Measurements from ENCODE around the gene DCAF11. TPM values are rescaled to one million over a fixed set of nuclear protein-coding genes. Genes with fewer than 3 reads are reported as not detected.
A peak's percentile ranks its signal among the peaks of the same experiment; 100 is the strongest.

Gene DCAF11
- total and polyA plus RNA-seq, 2 of the 13 experiments (the other 11 are each of a cell fraction or from before 2014, with no cell fraction given): 150 to 257 TPM

DNA sequence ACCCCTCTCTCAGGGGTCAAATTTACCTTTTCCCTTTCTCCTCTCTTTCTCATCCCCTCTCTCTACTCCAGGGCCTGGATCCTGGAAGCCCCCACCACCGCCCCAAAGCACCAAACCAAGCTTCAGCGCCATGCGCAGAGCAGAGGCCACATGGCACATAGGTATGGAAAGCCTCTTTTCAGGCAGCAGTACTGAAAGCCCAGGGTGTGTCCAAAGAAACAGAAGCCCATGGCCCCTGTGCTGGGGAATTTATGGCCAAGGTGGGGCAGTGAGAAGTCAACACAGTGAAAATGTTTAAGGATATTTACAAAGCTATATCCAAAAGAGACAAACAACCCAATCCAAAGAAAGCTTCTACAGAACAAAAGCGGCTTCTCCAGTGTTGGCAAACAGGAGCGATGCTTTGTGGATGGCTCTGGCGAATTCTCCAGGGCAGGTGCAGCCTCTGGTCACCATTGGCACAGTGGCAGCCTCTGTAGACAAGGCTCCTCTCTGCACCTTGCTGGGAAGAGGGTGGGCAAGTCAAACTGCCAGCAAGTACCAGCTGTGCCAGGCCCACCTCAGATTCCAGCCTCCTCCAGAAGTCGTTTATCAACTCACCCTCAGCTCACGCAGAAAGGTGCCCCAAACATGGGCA lies 48.0 kb upstream of the DCAF11 start (continued):
- no peak for TF ChIP-seq ZNF605 (CRISPR knock-in tag; IDR thresholded peaks at IDR 0.05)
- TF ChIP-seq, protein P1, sequence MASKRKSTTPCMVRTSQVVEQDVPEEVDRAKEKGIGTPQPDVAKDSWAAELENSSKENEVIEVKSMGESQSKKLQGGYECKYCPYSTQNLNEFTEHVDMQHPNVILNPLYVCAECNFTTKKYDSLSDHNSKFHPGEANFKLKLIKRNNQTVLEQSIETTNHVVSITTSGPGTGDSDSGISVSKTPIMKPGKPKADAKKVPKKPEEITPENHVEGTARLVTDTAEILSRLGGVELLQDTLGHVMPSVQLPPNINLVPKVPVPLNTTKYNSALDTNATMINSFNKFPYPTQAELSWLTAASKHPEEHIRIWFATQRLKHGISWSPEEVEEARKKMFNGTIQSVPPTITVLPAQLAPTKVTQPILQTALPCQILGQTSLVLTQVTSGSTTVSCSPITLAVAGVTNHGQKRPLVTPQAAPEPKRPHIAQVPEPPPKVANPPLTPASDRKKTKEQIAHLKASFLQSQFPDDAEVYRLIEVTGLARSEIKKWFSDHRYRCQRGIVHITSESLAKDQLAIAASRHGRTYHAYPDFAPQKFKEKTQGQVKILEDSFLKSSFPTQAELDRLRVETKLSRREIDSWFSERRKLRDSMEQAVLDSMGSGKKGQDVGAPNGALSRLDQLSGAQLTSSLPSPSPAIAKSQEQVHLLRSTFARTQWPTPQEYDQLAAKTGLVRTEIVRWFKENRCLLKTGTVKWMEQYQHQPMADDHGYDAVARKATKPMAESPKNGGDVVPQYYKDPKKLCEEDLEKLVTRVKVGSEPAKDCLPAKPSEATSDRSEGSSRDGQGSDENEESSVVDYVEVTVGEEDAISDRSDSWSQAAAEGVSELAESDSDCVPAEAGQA (IDR thresholded peaks at IDR 0.05; ENCODE audit: low read depth): 0 out of 2 replicates have a peak, but pooled peaks have one; percentile 25
- TF ChIP-seq, protein P1 (CRISPR knock-in tag; IDR thresholded peaks at IDR 0.05; ENCODE audit: borderline replicate concordance): no peak
- no peak for TF ChIP-seq HMG20B (CRISPR knock-in tag; conservative IDR thresholded peaks at IDR 0.05)
- TF ChIP-seq MAZ (IDR thresholded peaks at IDR 0.05; ENCODE audit: borderline replicate concordance, low read depth, low read length): no peak
- TF ChIP-seq MAZ (CRISPR knock-in tag; IDR thresholded peaks at IDR 0.05; ENCODE audit: low read depth): peak; percentile 21; the same call in 1 of the 2 replicates
- peak; percentile 11 for TF ChIP-seq ZNF883 (CRISPR knock-in tag; IDR thresholded peaks at IDR 0.05; ENCODE audit: not compliant biosample characterization)
- TF ChIP-seq, protein P2, sequence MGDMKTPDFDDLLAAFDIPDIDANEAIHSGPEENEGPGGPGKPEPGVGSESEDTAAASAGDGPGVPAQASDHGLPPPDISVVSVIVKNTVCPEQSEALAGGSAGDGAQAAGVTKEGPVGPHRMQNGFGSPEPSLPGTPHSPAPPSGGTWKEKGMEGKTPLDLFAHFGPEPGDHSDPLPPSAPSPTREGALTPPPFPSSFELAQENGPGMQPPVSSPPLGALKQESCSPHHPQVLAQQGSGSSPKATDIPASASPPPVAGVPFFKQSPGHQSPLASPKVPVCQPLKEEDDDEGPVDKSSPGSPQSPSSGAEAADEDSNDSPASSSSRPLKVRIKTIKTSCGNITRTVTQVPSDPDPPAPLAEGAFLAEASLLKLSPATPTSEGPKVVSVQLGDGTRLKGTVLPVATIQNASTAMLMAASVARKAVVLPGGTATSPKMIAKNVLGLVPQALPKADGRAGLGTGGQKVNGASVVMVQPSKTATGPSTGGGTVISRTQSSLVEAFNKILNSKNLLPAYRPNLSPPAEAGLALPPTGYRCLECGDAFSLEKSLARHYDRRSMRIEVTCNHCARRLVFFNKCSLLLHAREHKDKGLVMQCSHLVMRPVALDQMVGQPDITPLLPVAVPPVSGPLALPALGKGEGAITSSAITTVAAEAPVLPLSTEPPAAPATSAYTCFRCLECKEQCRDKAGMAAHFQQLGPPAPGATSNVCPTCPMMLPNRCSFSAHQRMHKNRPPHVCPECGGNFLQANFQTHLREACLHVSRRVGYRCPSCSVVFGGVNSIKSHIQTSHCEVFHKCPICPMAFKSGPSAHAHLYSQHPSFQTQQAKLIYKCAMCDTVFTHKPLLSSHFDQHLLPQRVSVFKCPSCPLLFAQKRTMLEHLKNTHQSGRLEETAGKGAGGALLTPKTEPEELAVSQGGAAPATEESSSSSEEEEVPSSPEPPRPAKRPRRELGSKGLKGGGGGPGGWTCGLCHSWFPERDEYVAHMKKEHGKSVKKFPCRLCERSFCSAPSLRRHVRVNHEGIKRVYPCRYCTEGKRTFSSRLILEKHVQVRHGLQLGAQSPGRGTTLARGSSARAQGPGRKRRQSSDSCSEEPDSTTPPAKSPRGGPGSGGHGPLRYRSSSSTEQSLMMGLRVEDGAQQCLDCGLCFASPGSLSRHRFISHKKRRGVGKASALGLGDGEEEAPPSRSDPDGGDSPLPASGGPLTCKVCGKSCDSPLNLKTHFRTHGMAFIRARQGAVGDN (CRISPR knock-in tag; IDR thresholded peaks at IDR 0.05): 0 out of 2 replicates have a peak, but pooled peaks have one; percentile 25
- TF ChIP-seq ZNF24 (IDR thresholded peaks at IDR 0.05): no peak
- TF ChIP-seq, protein P3, sequence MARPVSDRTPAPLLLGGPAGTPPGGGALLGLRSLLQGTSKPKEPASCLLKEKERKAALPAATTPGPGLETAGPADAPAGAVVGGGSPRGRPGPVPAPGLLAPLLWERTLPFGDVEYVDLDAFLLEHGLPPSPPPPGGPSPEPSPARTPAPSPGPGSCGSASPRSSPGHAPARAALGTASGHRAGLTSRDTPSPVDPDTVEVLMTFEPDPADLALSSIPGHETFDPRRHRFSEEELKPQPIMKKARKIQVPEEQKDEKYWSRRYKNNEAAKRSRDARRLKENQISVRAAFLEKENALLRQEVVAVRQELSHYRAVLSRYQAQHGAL (CRISPR knock-in tag; IDR thresholded peaks at IDR 0.05; ENCODE audit: not compliant biosample characterization): no peak
- no peak for TF ChIP-seq ZNF550 (CRISPR knock-in tag; IDR thresholded peaks at IDR 0.05; ENCODE audit: borderline replicate concordance)
- TF ChIP-seq, protein P4, sequence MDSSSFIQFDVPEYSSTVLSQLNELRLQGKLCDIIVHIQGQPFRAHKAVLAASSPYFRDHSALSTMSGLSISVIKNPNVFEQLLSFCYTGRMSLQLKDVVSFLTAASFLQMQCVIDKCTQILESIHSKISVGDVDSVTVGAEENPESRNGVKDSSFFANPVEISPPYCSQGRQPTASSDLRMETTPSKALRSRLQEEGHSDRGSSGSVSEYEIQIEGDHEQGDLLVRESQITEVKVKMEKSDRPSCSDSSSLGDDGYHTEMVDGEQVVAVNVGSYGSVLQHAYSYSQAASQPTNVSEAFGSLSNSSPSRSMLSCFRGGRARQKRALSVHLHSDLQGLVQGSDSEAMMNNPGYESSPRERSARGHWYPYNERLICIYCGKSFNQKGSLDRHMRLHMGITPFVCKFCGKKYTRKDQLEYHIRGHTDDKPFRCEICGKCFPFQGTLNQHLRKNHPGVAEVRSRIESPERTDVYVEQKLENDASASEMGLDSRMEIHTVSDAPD (CRISPR knock-in tag; IDR thresholded peaks at IDR 0.05): no peak
